Measurements from ENCODE around the gene EIF4H. TPM values are rescaled to one million over a fixed set of nuclear protein-coding genes. Genes with fewer than 3 reads are reported as not detected.
A peak's percentile ranks its signal among the peaks of the same experiment; 100 is the strongest.

The EIF4H gene
- total and polyA plus RNA-seq, 12 donors = 76.2 to 239 (median 191) TPM

- ATAC-seq (peak in 6 of 8 donors; percentile 11 to 50 (median 34)), DNase-seq (no peak)
- peak overlapping the region in 1 of 10 donors; percentile 56 for H3K27ac ChIP-seq
- WGBS, 2 donors = 48 to 62% methylated on average over 20 of the region's 20 CpGs
- no peaks in the 10 kb centered on the region for H3K9me3 ChIP-seq
- peaks cover 0 to 3% (median 0%) of the 10 kb centered on the region in 9 donors for H3K36me3 ChIP-seq
- H3K4me3 ChIP-seq = no peak overlapping the region
- intact Hi-C loops (cut with DNase I) = no loop called here
- H3K27me3 ChIP-seq = no peaks in the 10 kb centered on the region
- no peak for TF ChIP-seq CTCF (IDR thresholded peaks at IDR 0.05)
- H3K4me1 ChIP-seq = peaks cover 0 to 32% (median 0%) of the 10 kb centered on the region in 9 donors
These were observed 43.5 kb downstream of the EIF4H start for GRCh38 chr7:74217455-74218342.

- H3K27ac ChIP-seq = peak overlapping the region in 1 of 10 donors; percentile 56
- intact Hi-C loops (cut with DNase I) = no loop called here
- no peaks in the 10 kb centered on the region for H3K9me3 ChIP-seq
- TF ChIP-seq CTCF (IDR thresholded peaks at IDR 0.05) = no peak
- peaks cover 0 to 29% (median 0%) of the 10 kb centered on the region in 9 donors for H3K4me1 ChIP-seq
- WGBS, 2 donors = 89 to 90% methylated on average over 2 of the region's 2 CpGs
- DNase-seq (no peak), ATAC-seq (no peak)
- H3K27me3 ChIP-seq = no peaks in the 10 kb centered on the region
- H3K4me3 ChIP-seq = no peak overlapping the region
- H3K36me3 ChIP-seq = peaks cover 0 to 7% (median 0%) of the 10 kb centered on the region in 9 donors
These were observed 44.2 kb downstream of the EIF4H start for GRCh38 chr7:74218343-74218698.

- no peak for ATAC-seq
These were observed 45.3 kb downstream of the EIF4H start for GRCh38 chr7:74219416-74219815.

GRCh38 chr7:74220229-74220628 lies 46.1 kb downstream of the EIF4H start:
- 79 to 90% methylated on average over 9 of the region's 9 CpGs for WGBS, 2 donors
- H3K27me3 ChIP-seq = no peaks in the 10 kb centered on the region
- ATAC-seq (no peak), DNase-seq (no peak)
- peaks cover 0 to 23% (median 0%) of the 10 kb centered on the region in 9 donors for H3K36me3 ChIP-seq
- no peaks in the 10 kb centered on the region for H3K9me3 ChIP-seq
- TF ChIP-seq CTCF (IDR thresholded peaks at IDR 0.05) = no peak
- intact Hi-C loops (cut with DNase I) = no loop called here
- no peak overlapping the region for H3K27ac ChIP-seq
- H3K4me1 ChIP-seq = peaks cover 0 to 29% (median 0%) of the 10 kb centered on the region in 9 donors
- H3K4me3 ChIP-seq = no peak overlapping the region

More at GRCh38 chr7:74219416-74219815, 45.3 kb downstream of the EIF4H start:
- no peak for DNase-seq
- WGBS, 2 donors = 87% methylated on average over 11 of the region's 11 CpGs
- no peaks in the 10 kb centered on the region for H3K27me3 ChIP-seq
- no peak for TF ChIP-seq CTCF (IDR thresholded peaks at IDR 0.05)
- intact Hi-C loops (cut with DNase I) = no loop called here
- peaks cover 0 to 29% (median 0%) of the 10 kb centered on the region in 9 donors for H3K4me1 ChIP-seq
- no peaks in the 10 kb centered on the region for H3K9me3 ChIP-seq
- H3K36me3 ChIP-seq = peaks cover 0 to 18% (median 0%) of the 10 kb centered on the region in 9 donors
- no peak overlapping the region for H3K27ac ChIP-seq
- H3K4me3 ChIP-seq = no peak overlapping the region
